Retinal pigment epithelial cell (primary cell): ENCODE data around the gene MXI1.

Experiments
- DNase-seq: peaks from one replicate; pipeline ENCODE4 v3.0.0-alpha.2; 2010; ENCODE audit warnings: low read depth
- H3K4me3 ChIP-seq: 2 replicates; pipeline ENCODE4 v1.5.1; 2011; ENCODE audit warnings: mild to moderate bottlenecking, low read length, control low read depth, moderate library complexity
- CTCF ChIP-seq: conservative IDR thresholded peaks from 2 replicates; pipeline ENCODE4 v1.5.1; 2011; ENCODE audit warnings: low read depth, low read length, control low read depth, inconsistent platforms

Gene MXI1

GRCh38 chr10:110223298-110223925 is 16.0 kb downstream of the MXI1 start:
- no peak for DNase-seq

GRCh38 chr10:110224992-110225391 is 17.6 kb downstream of the MXI1 start:
- H3K4me3 ChIP-seq, result peak overlapping the region; percentile 58
- DNase-seq, result no peak
- TF ChIP-seq CTCF, result no peak

More at GRCh38 chr10:110223298-110223925, 16.0 kb downstream of the MXI1 start:
- no peak for TF ChIP-seq CTCF
- H3K4me3 ChIP-seq, result no peak overlapping the region

GRCh38 chr10:110225441-110225755 is 18.0 kb downstream of the MXI1 start:
- no peak for DNase-seq
- TF ChIP-seq CTCF, result no peak
- peak overlapping the region; percentile 58 for H3K4me3 ChIP-seq

GRCh38 chr10:110225756-110226542 is 18.5 kb downstream of the MXI1 start:
- H3K4me3 ChIP-seq, result peak overlapping the region; percentile 73
- peak; percentile 77 for DNase-seq
- TF ChIP-seq CTCF, result peak; percentile 64

GRCh38 chr10:110226543-110226925 is 19.1 kb downstream of the MXI1 start:
- H3K4me3 ChIP-seq, result peak overlapping the region; percentile 73
- DNase-seq, result peak; percentile 72

GRCh38 chr10:110226926-110227641 is 19.7 kb downstream of the MXI1 start:
- no peak for TF ChIP-seq CTCF
- peak overlapping the region; percentile 73 for H3K4me3 ChIP-seq
- no peak for DNase-seq

More at GRCh38 chr10:110226543-110226925, 19.1 kb downstream of the MXI1 start:
- no peak for TF ChIP-seq CTCF
